Heart right ventricle (tissue), 16 donors: ENCODE data around the gene CARD9. TPM values are rescaled to one million over a fixed set of nuclear protein-coding genes. Genes with fewer than 3 reads are reported as not detected.

Experiments
- ATAC-seq, 8 donors: fragments of 200-7000 bp; cut with Tn5 transposase; one replicate each; pipeline ENCODE4 v1.9.1; 2020; ENCODE audit warnings: mild to moderate bottlenecking in 8 of 8, moderate library complexity in 8 of 8, moderate number of reproducible peaks in 1 of 8
- DNase-seq, 2 donors: peaks; one replicate each; pipeline ENCODE4 v3.0.0-alpha.2; 2020
- H3K27ac ChIP-seq, 10 donors: fragments of 200-600 bp; sonication (generic) in 2 of 10; one replicate each; pipeline versions ENCODE4 v1.5.0 to v1.8.0; 2020 to 2022; ENCODE audit warnings: mild to moderate bottlenecking in 3 of 10
- H3K27me3 ChIP-seq, 7 donors: fragments of 200-600 bp; one replicate each; pipeline ENCODE4 v1.8.0; 2021 to 2022; ENCODE audit warnings: mild to moderate bottlenecking in 2 of 7
- H3K36me3 ChIP-seq, 9 donors: fragments of 200-600 bp; sonication (generic) in 1 of 9; one replicate each; pipeline versions ENCODE4 v1.5.0 to v1.8.0; 2020 to 2022; ENCODE audit warnings: mild to moderate bottlenecking in 2 of 9
- H3K4me1 ChIP-seq, 9 donors: fragments of 200-600 bp; sonication (generic) in 1 of 9; one replicate each; pipeline versions ENCODE4 v1.5.0 to v1.8.0; 2020 to 2022; ENCODE audit warnings: mild to moderate bottlenecking in 4 of 9
- H3K4me3 ChIP-seq, 10 donors: fragments of 200-600 bp; sonication (generic) in 2 of 10; one replicate each; pipeline versions ENCODE4 v1.5.0 to v1.8.0; 2020 to 2022; ENCODE audit warnings: mild to moderate bottlenecking in 7 of 10, moderate library complexity in 2 of 10
- H3K9me3 ChIP-seq, 11 donors: fragments of 200-600 bp in 10 of 11; sonication (generic) in 2 of 11; one replicate each; pipeline versions ENCODE4 v1.5.0 to v1.8.0; 2013 to 2022; ENCODE audit warnings: mild to moderate bottlenecking in 2 of 11, control low read depth in 1 of 11, moderate library complexity in 1 of 11
- WGBS, 2 donors: extraction: QIAGEN DNeasy Blood & Tissue Kit; methylation state at CpG; one replicate each; pipeline ENCODE4 v1.1.7; 2013; ENCODE audit warnings: inconsistent platforms in 1 of 2; 5-methylcytosine and 5-hydroxymethylcytosine counted together
- intact Hi-C, 10 donors: fragments of 100-400 bp; cut with DNase I; formaldehyde crosslinking; loops; one replicate each; pipeline versions ENCODE4 v1.11.1 to v1.14.2; 2022
- polyA plus RNA-seq, 2 donors: library from polyadenylated mRNA; stranded (reverse); fragments of 200-250 nt; gene quantifications; one replicate each; pipeline ENCODE4 v1.2.3, GENCODE V29; 2013
- total RNA-seq, 10 donors: library from RNA; stranded (reverse); fragmentation: NEBNext Ultra II Directional in 3 of 10; extraction: Animal tissue kit (Norgen Biotek cat#: 25700) in 3 of 10; gene quantifications; one replicate each; pipeline versions ENCODE4 v1.2.1 to v1.2.4, GENCODE V29; 2021 to 2023
- TF ChIP-seq, protein P1 (sequence below), 9 donors: fragments of 200-600 bp; sonication (generic) in 2 of 9; IDR thresholded peaks; one replicate each; pipeline versions ENCODE4 v1.5.0 to v1.8.0; 2021 to 2022; ENCODE audit warnings: antibody characterized with exemption in 9 of 9, mild to moderate bottlenecking in 5 of 9, moderate library complexity in 1 of 9
- donor health status: Arrhythmogenic right ventricular cardiomyopathy.
- donor health status: ischemic (EF 13 %, LVEDD 7.1; RV severe dilation, severe dysfunction).
- donor health status: healthy with polysubstance abuse.
- donor health status: DM: no; HTN: yes; CAD: no.
- donor health status: DM: no; HTN: no; CAD: no.
- donor health status: ischemic (EF 25% LVEDD 6.9; RV normal size, moderate dysfunction).
- donor health status: ischemic (EF 25% LVEDD 5.7; RV mildly dilated, moderate dysfunction).
- donor health status: healthy.
- donor health status: DM: yes; HTN: yes; CAD: no.
- donor health status: Ischemic cardiomyopathy.
- donor health status: ischemic (EF 35%, LVEDD 5.7; RV mildly dilated, moderate dysfunction).
- donor health status: nonischemic (EF 11% LVEDD 7.7; RV severe dilation, severe dysfunction).
- donor health status: DM: yes; HTN: yes; CAD: no.
- donor health status: PGD.
- donor health status: ischemic (EF 29% LVEDD 5.4; RV normal size, mild dysfunction).
- donor health status: nonischemic (EF 23%, LVEDD 6.1; RV moderate dilation, normal function).

Gene CARD9
- total and polyA plus RNA-seq, 12 donors = 0.21 to 2.0 (median 1.1) TPM; not detected in 1

DNA sequence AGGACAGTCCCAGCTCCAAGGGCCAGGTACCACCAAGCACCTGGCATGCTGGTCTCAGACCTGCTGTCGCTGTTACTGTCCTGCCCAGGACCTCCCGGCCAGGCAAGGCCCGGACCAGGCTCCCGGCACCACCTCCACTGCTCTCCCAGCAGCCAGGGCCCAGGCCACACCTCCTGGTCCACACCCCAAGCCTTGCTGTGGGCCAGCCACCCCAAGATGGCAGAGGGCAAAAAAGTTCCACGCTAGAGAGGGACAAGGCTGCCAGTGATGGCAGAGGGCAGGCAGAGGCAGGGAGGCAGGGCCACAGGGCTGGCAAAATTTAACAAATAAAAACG is 11.1 kb downstream of the CARD9 start:
- Histone ChIP-seq H3K4me1 (peaks cover 13 to 53% (median 31%) of the 10 kb centered on the region in 9 donors), H3K4me3 (peak overlapping the region in 1 of 10 donors; percentile 76), H3K27me3 (no peaks in the 10 kb centered on the region), H3K27ac (peak overlapping the region in 9 of 10 donors; percentile 61 to 100 (median 93)), H3K9me3 (no peaks in the 10 kb centered on the region), H3K36me3 (peaks cover 0 to 24% (median 0%) of the 10 kb centered on the region in 9 donors)
- WGBS, 2 donors = 76 to 86% methylated on average over 6 of the region's 6 CpGs
- ATAC-seq (peak in 5 of 8 donors; percentile 0 to 11 (median 5)), DNase-seq (no peak)
- intact Hi-C loops = loop anchor here in 2 of 10 donors (2.0 to 5.0 kb wide), 2 partner anchors 20 to 35 kb away; partner anchors contain the start of gene GPSM1 (in 1 of the 2)
- TF ChIP-seq, protein P1, sequence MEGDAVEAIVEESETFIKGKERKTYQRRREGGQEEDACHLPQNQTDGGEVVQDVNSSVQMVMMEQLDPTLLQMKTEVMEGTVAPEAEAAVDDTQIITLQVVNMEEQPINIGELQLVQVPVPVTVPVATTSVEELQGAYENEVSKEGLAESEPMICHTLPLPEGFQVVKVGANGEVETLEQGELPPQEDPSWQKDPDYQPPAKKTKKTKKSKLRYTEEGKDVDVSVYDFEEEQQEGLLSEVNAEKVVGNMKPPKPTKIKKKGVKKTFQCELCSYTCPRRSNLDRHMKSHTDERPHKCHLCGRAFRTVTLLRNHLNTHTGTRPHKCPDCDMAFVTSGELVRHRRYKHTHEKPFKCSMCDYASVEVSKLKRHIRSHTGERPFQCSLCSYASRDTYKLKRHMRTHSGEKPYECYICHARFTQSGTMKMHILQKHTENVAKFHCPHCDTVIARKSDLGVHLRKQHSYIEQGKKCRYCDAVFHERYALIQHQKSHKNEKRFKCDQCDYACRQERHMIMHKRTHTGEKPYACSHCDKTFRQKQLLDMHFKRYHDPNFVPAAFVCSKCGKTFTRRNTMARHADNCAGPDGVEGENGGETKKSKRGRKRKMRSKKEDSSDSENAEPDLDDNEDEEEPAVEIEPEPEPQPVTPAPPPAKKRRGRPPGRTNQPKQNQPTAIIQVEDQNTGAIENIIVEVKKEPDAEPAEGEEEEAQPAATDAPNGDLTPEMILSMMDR (IDR thresholded peaks at IDR 0.05) = no peak

DNA sequence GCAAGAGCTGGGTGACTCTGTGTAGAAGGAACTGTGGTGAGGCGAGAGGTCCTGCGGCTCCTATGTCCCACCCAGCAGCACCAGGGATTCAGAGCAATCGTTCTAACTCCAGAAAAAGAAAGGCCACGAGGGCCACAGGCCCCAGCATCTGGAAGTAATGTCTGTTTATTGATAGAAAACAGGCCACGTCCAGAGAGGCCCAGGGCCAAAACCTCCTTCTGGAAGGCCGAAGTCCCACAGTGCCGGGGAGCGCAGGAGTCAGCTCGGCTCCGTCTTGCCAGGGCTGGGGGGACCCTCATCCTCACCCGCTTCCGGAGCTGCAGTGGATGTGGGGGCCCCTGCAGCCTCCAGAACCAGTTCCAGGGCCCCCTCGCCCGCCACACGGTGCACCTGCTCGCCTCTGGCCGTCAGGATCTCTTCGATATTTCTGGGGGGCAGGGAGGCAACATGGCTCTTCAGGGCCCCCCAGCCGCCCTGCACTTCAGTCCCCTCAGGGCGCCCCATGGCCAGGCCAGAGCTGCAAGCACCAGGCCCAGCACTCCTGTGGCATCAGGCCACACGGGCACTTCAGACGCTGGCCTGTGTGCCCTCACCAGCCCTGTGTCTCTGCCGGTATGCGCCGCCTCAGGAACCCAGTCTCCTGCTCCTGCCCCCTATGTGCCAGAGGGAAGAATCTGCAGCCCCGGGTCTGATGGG is 11.6 kb downstream of the CARD9 start:
- intact Hi-C loops = loop anchor here in 2 of 10 donors (2.0 to 5.0 kb wide), 2 partner anchors 19 to 35 kb away; partner anchors contain the start of gene GPSM1 (in 1 of the 2)
- Histone ChIP-seq H3K27me3 (no peaks in the 10 kb centered on the region), H3K9me3 (no peaks in the 10 kb centered on the region), H3K4me3 (no peak overlapping the region), H3K4me1 (peaks cover 13 to 53% (median 31%) of the 10 kb centered on the region in 9 donors), H3K36me3 (peaks cover 0 to 30% (median 0%) of the 10 kb centered on the region in 9 donors), H3K27ac (peak overlapping the region; percentile 46 to 100 (median 92))
- DNase-seq = no peak
- WGBS, 2 donors = 69 to 75% methylated on average over 26 of the region's 26 CpGs
- peak in 6 of 8 donors; percentile 11 to 46 (median 36) for ATAC-seq
- TF ChIP-seq, protein P1 (IDR thresholded peaks at IDR 0.05) = peak in 3 of 9 donors; percentile 17 to 26 (median 26)

DNA sequence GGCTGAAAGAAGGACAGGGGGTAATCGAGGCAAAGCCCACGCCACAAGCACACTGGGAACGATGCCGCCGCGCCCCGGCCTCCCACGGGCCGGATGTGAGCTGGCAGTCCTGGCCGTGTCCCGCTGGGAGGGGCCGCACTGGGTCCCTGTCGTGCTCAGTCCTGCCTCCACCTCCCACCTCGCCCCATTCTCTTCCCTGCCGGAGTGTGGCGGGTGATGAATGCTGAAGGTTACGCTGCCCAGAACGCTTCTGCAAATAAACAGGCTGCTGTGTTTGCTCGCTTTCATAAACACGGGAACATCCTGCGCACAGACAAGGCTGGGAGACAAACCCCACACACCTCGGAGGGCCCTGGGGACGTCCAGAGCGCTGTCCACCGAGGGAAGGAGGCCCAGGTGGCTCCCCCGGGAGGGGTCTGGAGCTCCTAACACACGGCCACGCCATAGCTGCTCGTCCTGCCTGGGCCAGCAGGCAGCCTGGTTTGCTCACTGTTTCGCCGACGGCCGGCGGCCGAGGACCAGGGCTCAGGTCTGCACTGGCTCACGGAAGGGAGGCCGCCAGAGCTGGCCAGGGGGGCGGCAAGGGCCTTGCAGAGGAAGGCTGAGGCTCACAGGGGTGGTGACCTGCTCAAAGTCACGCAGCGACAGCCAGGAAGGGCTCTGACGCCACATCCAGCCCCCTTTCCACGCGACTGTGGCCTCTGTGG is 12.3 kb downstream of the CARD9 start:
- DNase-seq (no peak), ATAC-seq (no peak)
- 75 to 79% methylated on average over 43 of the region's 43 CpGs for WGBS, 2 donors
- no peaks in the 10 kb centered on the region for H3K27me3 ChIP-seq
- peaks cover 13 to 51% (median 31%) of the 10 kb centered on the region in 9 donors for H3K4me1 ChIP-seq
- TF ChIP-seq, protein P1 (IDR thresholded peaks at IDR 0.05) = no peak
- intact Hi-C loops = loop anchor here in 1 of 10 donors (5.0 kb wide), 1 partner anchor 34 kb away; the partner anchor contains the start of gene GPSM1
- no peak overlapping the region for H3K4me3 ChIP-seq
- peak overlapping the region in 9 of 10 donors; percentile 46 to 100 (median 91) for H3K27ac ChIP-seq
- peaks cover 0 to 37% (median 0%) of the 10 kb centered on the region in 9 donors for H3K36me3 ChIP-seq
- H3K9me3 ChIP-seq = no peaks in the 10 kb centered on the region
